GM23338 (cell line): Measurements from ENCODE around the gene PHYHIPL. TPM values are rescaled to one million over a fixed set of nuclear protein-coding genes. Genes with fewer than 3 reads are reported as not detected.

Source experiments
- ATAC-seq: fragments of 200-7000 bp; cut with Tn5 transposase; 3 replicates; pipeline ENCODE4 v1.9.1; 2020
- DNase-seq: peaks from one replicate; pipeline ENCODE4 v3.0.0-alpha.2; 2015; ENCODE audit warnings: low spot score
- H2AFZ ChIP-seq: fragments of 200-600 bp; sonication (generic); 2 replicates; pipeline ENCODE4 v1.8.0; 2016; ENCODE audit warnings: antibody characterized with exemption, mild to moderate bottlenecking, moderate library complexity
- H3F3A ChIP-seq: fragments of 200-600 bp; sonication (generic); replicated peaks from 2 replicates; pipeline ENCODE4 v1.8.0; 2017; ENCODE audit warnings: antibody characterized with exemption, mixed run types, low read depth
- H3K27ac ChIP-seq: fragments of 200-600 bp; sonication (generic); 2 replicates; pipeline ENCODE4 v1.6.1; 2016; ENCODE audit warnings: low read depth
- H3K27me3 ChIP-seq: fragments of 200-600 bp; sonication (generic); 2 replicates; pipeline ENCODE4 v1.8.0; 2016; ENCODE audit warnings: mild to moderate bottlenecking, mixed run types, moderate library complexity; ENCODE audit not compliant: insufficient read depth
- H3K36me3 ChIP-seq: fragments of 200-600 bp; sonication (generic); 2 replicates; pipeline ENCODE4 v1.8.0; 2016; ENCODE audit warnings: mild to moderate bottlenecking; ENCODE audit not compliant: insufficient read depth
- H3K4me1 ChIP-seq: fragments of 200-600 bp; sonication (generic); 2 replicates; pipeline ENCODE4 v1.8.0; 2016; ENCODE audit warnings: mild to moderate bottlenecking, moderate library complexity; ENCODE audit not compliant: insufficient read depth
- H3K4me2 ChIP-seq: fragments of 200-600 bp; sonication (generic); 2 replicates; pipeline ENCODE4 v1.7.1; 2017; ENCODE audit warnings: mixed run types
- H3K4me3 ChIP-seq: fragments of 200-600 bp; sonication (generic); 2 replicates; pipeline ENCODE4 v1.6.1; 2016; ENCODE audit warnings: mixed run types
- H3K79me2 ChIP-seq: fragments of 200-600 bp; sonication (generic); replicated peaks from 2 replicates; pipeline ENCODE4 v1.8.0; 2017; ENCODE audit warnings: mild to moderate bottlenecking; ENCODE audit not compliant: insufficient read depth
- H3K9me2 ChIP-seq: fragments of 200-600 bp; sonication (generic); 2 replicates; pipeline ENCODE4 v1.8.0; 2017; ENCODE audit not compliant: insufficient read depth
- H4K20me1 ChIP-seq: fragments of 200-600 bp; sonication (generic); replicated peaks from 2 replicates; pipeline ENCODE4 v1.8.0; 2017; ENCODE audit warnings: mild to moderate bottlenecking; ENCODE audit not compliant: insufficient read depth
- H3K27ac Mint-ChIP-seq: 2 replicates; pipeline ENCODE4 v1.8.0; 2020; ENCODE audit warnings: inconsistent platforms, mild to moderate bottlenecking, moderate library complexity, mixed read lengths
- H3K27me3 Mint-ChIP-seq: 3 replicates; pipeline ENCODE4 v1.8.0; 2022; ENCODE audit warnings: low read depth, mild to moderate bottlenecking, moderate library complexity, mixed read lengths, inconsistent platforms; ENCODE audit not compliant: insufficient read depth, poor library complexity
- H3K36me3 Mint-ChIP-seq: 3 replicates; pipeline ENCODE4 v1.8.0; 2021; ENCODE audit warnings: low read depth, mild to moderate bottlenecking, inconsistent platforms, moderate library complexity, mixed read lengths
- H3K4me1 Mint-ChIP-seq: 3 replicates; pipeline ENCODE4 v1.8.0; 2020; ENCODE audit warnings: mild to moderate bottlenecking, inconsistent platforms, mixed read lengths
- H3K4me3 Mint-ChIP-seq: 3 replicates; pipeline ENCODE4 v1.8.0; 2021; ENCODE audit warnings: moderate library complexity, mild to moderate bottlenecking, inconsistent platforms, mixed read lengths
- H3K9me3 Mint-ChIP-seq: 3 replicates; pipeline ENCODE4 v1.8.0; 2020; ENCODE audit warnings: moderate library complexity, mild to moderate bottlenecking, inconsistent platforms, mixed read lengths
- CREB1 ChIP-seq: fragments of 250-450 bp; sonication (Bioruptor Pico); IDR thresholded peaks from 2 replicates; pipeline ENCODE4 v1.5.0; 2020; ENCODE audit warnings: low read depth, mild to moderate bottlenecking, moderate library complexity
- CTCF ChIP-seq, 2 experiments: fragments of 200-600 bp in 1 of 2; sonication (generic) in 1 of 2; conservative IDR thresholded peaks; 2 replicates each; pipeline versions ENCODE4 v1.5.1 to v1.6.1; 2016 to 2017; ENCODE audit warnings: antibody characterized with exemption in 2 of 2, low read depth in 2 of 2, mild to moderate bottlenecking in 2 of 2, moderate library complexity in 1 of 2
- EZH2 ChIP-seq: fragments of 200-600 bp; sonication (generic); IDR thresholded peaks from one replicate; pipeline ENCODE4 v1.8.0; 2017; ENCODE audit warnings: antibody characterized with exemption, mild to moderate bottlenecking, low read depth; ENCODE audit not compliant: unreplicated experiment
- EZH2phosphoT487 ChIP-seq: fragments of 200-600 bp; sonication (generic); IDR thresholded peaks from one replicate; pipeline ENCODE4 v1.8.1; 2018; ENCODE audit warnings: antibody characterized with exemption; ENCODE audit not compliant: unreplicated experiment
- JUNB ChIP-seq: IDR thresholded peaks from one replicate; pipeline ENCODE4 v1.6.1; 2016; ENCODE audit warnings: antibody characterized with exemption; ENCODE audit not compliant: unreplicated experiment
- NANOG ChIP-seq: IDR thresholded peaks from 2 replicates; pipeline ENCODE4 v1.6.1; 2016; ENCODE audit warnings: antibody characterized with exemption, borderline replicate concordance
- POLR2AphosphoS5 ChIP-seq: IDR thresholded peaks from 2 replicates; pipeline ENCODE4 v1.6.1; 2016; ENCODE audit warnings: antibody characterized with exemption, low read depth
- REST ChIP-seq: IDR thresholded peaks from one replicate; pipeline ENCODE4 v1.6.1; 2018; ENCODE audit warnings: antibody characterized with exemption; ENCODE audit not compliant: unreplicated experiment
- STAT1 ChIP-seq: IDR thresholded peaks from one replicate; pipeline ENCODE4 v1.6.1; 2016; ENCODE audit warnings: antibody characterized with exemption; ENCODE audit not compliant: unreplicated experiment
- ZNF114 ChIP-seq: fragments of 250-450 bp; sonication (Bioruptor Pico); IDR thresholded peaks from 2 replicates; pipeline ENCODE4 v1.5.0; 2020; ENCODE audit warnings: mild to moderate bottlenecking, moderate library complexity
- ZNF331 ChIP-seq: fragments of 250-450 bp; sonication (Bioruptor Pico); IDR thresholded peaks from 2 replicates; pipeline ENCODE4 v1.5.0; 2020; ENCODE audit warnings: low read depth, mild to moderate bottlenecking, moderate library complexity
- ZNF462 ChIP-seq: fragments of 250-450 bp; sonication (Bioruptor Pico); IDR thresholded peaks from 2 replicates; pipeline ENCODE4 v1.5.0; 2020; ENCODE audit warnings: mild to moderate bottlenecking, moderate library complexity
- polyA plus RNA-seq: library from polyadenylated mRNA; unstranded; fragments of >200 nt; fragmentation: Nextera tagmentation; extraction: Ambion mirVana; gene quantifications from 2 replicates; pipeline ENCODE4 v1.2.1, GENCODE V29; 2016
- total RNA-seq: library from RNA; depleted of rRNA; stranded (reverse); fragments of >200 nt; shearing (Covaris generic); gene quantifications from 2 replicates; pipeline ENCODE4 v1.2.3, GENCODE V29; 2014
- TF ChIP-seq, protein P1 (sequence below): IDR thresholded peaks from 2 replicates; pipeline ENCODE4 v1.6.1; 2016; ENCODE audit warnings: antibody characterized with exemption

The PHYHIPL gene
- total and polyA plus RNA-seq, 2 experiments from 2014 or later: 0.24 to 0.27 TPM

GRCh38 chr10:59279476-59279875 is 103.0 kb downstream of the PHYHIPL start:
- no peak for DNase-seq
- Histone ChIP-seq H3K27ac (no peak overlapping the region), H3K9me2 (no peaks in the 10 kb centered on the region; the same call in 1 of the 2 replicates), H3K27me3 (no peaks in the 10 kb centered on the region), H3K4me3 (no peak overlapping the region), H3F3A (no peaks in the 10 kb centered on the region), H3K36me3 (no peaks in the 10 kb centered on the region), H2AFZ (no peak overlapping the region), H3K79me2 (no peaks in the 10 kb centered on the region), H3K4me1 (peaks cover 12% of the 10 kb centered on the region; the same call in 1 of the 2 replicates), H4K20me1 (no peaks in the 10 kb centered on the region), H3K4me2 (no peak overlapping the region)
- TF ChIP-seq CREB1 (CRISPR knock-in tag) (no peak), ZNF331 (CRISPR knock-in tag) (no peak), ZNF114 (CRISPR knock-in tag) (no peak), REST (no peak), JUNB (no peak), CTCF (conservative IDR thresholded peaks at IDR 0.05; ENCODE audit: low read depth in 2 of 2) (no peak), ZNF462 (CRISPR knock-in tag) (no peak), EZH2 (no peak), POLR2AphosphoS5 (no peak), EZH2phosphoT487 (no peak), STAT1 (no peak), NANOG (no peak)
- TF ChIP-seq, protein P1, sequence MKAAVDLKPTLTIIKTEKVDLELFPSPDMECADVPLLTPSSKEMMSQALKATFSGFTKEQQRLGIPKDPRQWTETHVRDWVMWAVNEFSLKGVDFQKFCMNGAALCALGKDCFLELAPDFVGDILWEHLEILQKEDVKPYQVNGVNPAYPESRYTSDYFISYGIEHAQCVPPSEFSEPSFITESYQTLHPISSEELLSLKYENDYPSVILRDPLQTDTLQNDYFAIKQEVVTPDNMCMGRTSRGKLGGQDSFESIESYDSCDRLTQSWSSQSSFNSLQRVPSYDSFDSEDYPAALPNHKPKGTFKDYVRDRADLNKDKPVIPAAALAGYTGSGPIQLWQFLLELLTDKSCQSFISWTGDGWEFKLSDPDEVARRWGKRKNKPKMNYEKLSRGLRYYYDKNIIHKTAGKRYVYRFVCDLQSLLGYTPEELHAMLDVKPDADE: no peak
- no peak overlapping the region for H3K27ac Mint-ChIP-seq
- H3K4me3 Mint-ChIP-seq: no peak overlapping the region
- no peaks in the 10 kb centered on the region for H3K36me3 Mint-ChIP-seq
- H3K27me3 Mint-ChIP-seq: peaks cover 3% of the 10 kb centered on the region
- H3K9me3 Mint-ChIP-seq: no peaks in the 10 kb centered on the region
- peaks cover 16% of the 10 kb centered on the region; the same call in 2 of the 3 replicates for H3K4me1 Mint-ChIP-seq
- no peak for ATAC-seq
